Renal cortical epithelial cell (primary cell): ENCODE results near the gene NSF. TPM values are rescaled to one million over a fixed set of nuclear protein-coding genes. Genes with fewer than 3 reads are reported as not detected.

Experiments
- DNase-seq: peaks from one replicate; pipeline ENCODE4 v3.0.0-alpha.2; 2011; ENCODE audit warnings: low read depth
- total RNA-seq: library from RNA; depleted of rRNA; stranded (reverse); fragments of >200 nt; gene quantifications from 2 replicates; pipeline ENCODE4 v1.2.3, GENCODE V29; 2014

The NSF gene
- total RNA-seq, 1 donor from 2014 or later = 47.2 TPM

GRCh38 chr17:46800573-46800972, 210.1 kb downstream of the NSF start:
- DNase-seq = no peak

- no peak for DNase-seq
Measured at GRCh38 chr17:46802800-46803199, 212.3 kb downstream of the NSF start.

GRCh38 chr17:46803544-46803943, 213.1 kb downstream of the NSF start:
- DNase-seq = no peak

- no peak for DNase-seq
Measured at GRCh38 chr17:46805771-46806170, 215.3 kb downstream of the NSF start.

Other genes with a start within 250 kb of the NSF start
- 6.6 and 13.9 TPM in 2 replicates for gene ARL17B, start 228.9 kb upstream of the NSF start, total RNA-seq
- gene LRRC37A2, start 78.2 kb upstream of the NSF start, total RNA-seq = 0.87 and 7.6 TPM in 2 replicates
- 1.0 and 4.8 TPM in 2 replicates for gene ARL17A, start 11.0 kb upstream of the NSF start, total RNA-seq
- 1.4 and 1.9 TPM in 2 replicates for gene WNT3, start 228.0 kb downstream of the NSF start, total RNA-seq